GM23248 (cell line): ENCODE data around the gene PHACTR4. TPM values are rescaled to one million over a fixed set of nuclear protein-coding genes. Genes with fewer than 3 reads are reported as not detected.

Experiments used
- DNase-seq: peaks from one replicate; pipeline ENCODE4 v3.0.0-alpha.2; 2015
- H2AFZ ChIP-seq: fragments of 200-600 bp; sonication (generic); 2 replicates; pipeline ENCODE4 v1.6.1; 2016; ENCODE audit warnings: antibody characterized with exemption
- H3F3A ChIP-seq: fragments of 200-600 bp; sonication (generic); 2 replicates; pipeline ENCODE4 v1.6.1; 2016; ENCODE audit warnings: mild to moderate bottlenecking, antibody characterized with exemption, mixed run types; ENCODE audit not compliant: insufficient read depth
- H3K27ac ChIP-seq: fragments of 200-600 bp; sonication (generic); 2 replicates; pipeline ENCODE4 v1.5.1; 2016; ENCODE audit warnings: mild to moderate bottlenecking
- H3K27me3 ChIP-seq: fragments of 200-600 bp; sonication (generic); replicated peaks from 2 replicates; pipeline ENCODE4 v1.6.1; 2016; ENCODE audit warnings: mild to moderate bottlenecking; ENCODE audit not compliant: insufficient read depth
- H3K36me3 ChIP-seq: fragments of 200-600 bp; sonication (generic); 2 replicates; pipeline ENCODE4 v1.6.1; 2016; ENCODE audit warnings: low read depth, mild to moderate bottlenecking
- H3K4me1 ChIP-seq: fragments of 200-600 bp; sonication (generic); 2 replicates; pipeline ENCODE4 v1.6.1; 2016; ENCODE audit warnings: mild to moderate bottlenecking; ENCODE audit not compliant: insufficient read depth
- H3K4me2 ChIP-seq: fragments of 200-600 bp; sonication (generic); one replicate; pipeline ENCODE4 v1.6.1; 2016; ENCODE audit warnings: mild to moderate bottlenecking; ENCODE audit not compliant: unreplicated experiment
- H3K4me3 ChIP-seq: fragments of 200-600 bp; sonication (generic); 2 replicates; pipeline ENCODE4 v1.5.1; 2016; ENCODE audit warnings: mild to moderate bottlenecking
- H3K79me2 ChIP-seq: fragments of 200-600 bp; sonication (generic); 2 replicates; pipeline ENCODE4 v1.6.1; 2016; ENCODE audit warnings: mild to moderate bottlenecking; ENCODE audit not compliant: insufficient read depth
- H3K9ac ChIP-seq: fragments of 200-600 bp; sonication (generic); 2 replicates; pipeline ENCODE4 v1.6.1; 2016; ENCODE audit warnings: mild to moderate bottlenecking
- H3K9me2 ChIP-seq: fragments of 200-600 bp; sonication (generic); 2 replicates; pipeline ENCODE4 v1.6.1; 2016; ENCODE audit warnings: mixed run types, mild to moderate bottlenecking, moderate library complexity; ENCODE audit not compliant: insufficient read depth
- H3K9me3 ChIP-seq: fragments of 200-600 bp; sonication (generic); one replicate; pipeline ENCODE4 v1.6.1; 2017; ENCODE audit warnings: low read depth
- H4K20me1 ChIP-seq: fragments of 200-600 bp; sonication (generic); 2 replicates; pipeline ENCODE4 v1.6.0; 2016; ENCODE audit not compliant: insufficient read depth
- EZH2 ChIP-seq: fragments of 200-600 bp; sonication (generic); IDR thresholded peaks from 2 replicates; pipeline ENCODE4 v1.6.1; 2018; ENCODE audit warnings: antibody characterized with exemption, mild to moderate bottlenecking; ENCODE audit not compliant: insufficient read depth, poor library complexity, severe bottlenecking
- EZH2phosphoT487 ChIP-seq: fragments of 200-600 bp; sonication (generic); IDR thresholded peaks from 2 replicates; pipeline ENCODE4 v1.6.1; 2018; ENCODE audit warnings: antibody characterized with exemption, moderate library complexity, mild to moderate bottlenecking, low read depth; ENCODE audit not compliant: insufficient read depth
- WGBS, 2 experiments: methylation state at CpG; one replicate each; pipeline ENCODE4 v1.1.6; 2015 to 2017; ENCODE audit warnings: low lambda C conversion rate in 2 of 2, low coverage in 1 of 2; ENCODE audit errors: missing lambda C conversion rate in 2 of 2; 5-methylcytosine and 5-hydroxymethylcytosine counted together
- in situ Hi-C: fragments of 300-500 bp; cut with MboI; formaldehyde crosslinking; loops from 2 replicates; pipeline ENCODE4 v1.15.0; 2020
- polyA plus RNA-seq: library from polyadenylated mRNA; unstranded; fragments of >200 nt; fragmentation: Nextera tagmentation; extraction: Ambion mirVana; gene quantifications from 2 replicates; pipeline ENCODE4 v1.2.1, GENCODE V29; 2016
- total RNA-seq: library from RNA; depleted of rRNA; stranded (reverse); fragments of >200 nt; shearing (Covaris generic); gene quantifications from 2 replicates; pipeline ENCODE4 v1.2.3, GENCODE V29; 2014

PHACTR4 gene
- total and polyA plus RNA-seq, 2 experiments from 2014 or later, result 5.2 to 14.3 TPM

DNA sequence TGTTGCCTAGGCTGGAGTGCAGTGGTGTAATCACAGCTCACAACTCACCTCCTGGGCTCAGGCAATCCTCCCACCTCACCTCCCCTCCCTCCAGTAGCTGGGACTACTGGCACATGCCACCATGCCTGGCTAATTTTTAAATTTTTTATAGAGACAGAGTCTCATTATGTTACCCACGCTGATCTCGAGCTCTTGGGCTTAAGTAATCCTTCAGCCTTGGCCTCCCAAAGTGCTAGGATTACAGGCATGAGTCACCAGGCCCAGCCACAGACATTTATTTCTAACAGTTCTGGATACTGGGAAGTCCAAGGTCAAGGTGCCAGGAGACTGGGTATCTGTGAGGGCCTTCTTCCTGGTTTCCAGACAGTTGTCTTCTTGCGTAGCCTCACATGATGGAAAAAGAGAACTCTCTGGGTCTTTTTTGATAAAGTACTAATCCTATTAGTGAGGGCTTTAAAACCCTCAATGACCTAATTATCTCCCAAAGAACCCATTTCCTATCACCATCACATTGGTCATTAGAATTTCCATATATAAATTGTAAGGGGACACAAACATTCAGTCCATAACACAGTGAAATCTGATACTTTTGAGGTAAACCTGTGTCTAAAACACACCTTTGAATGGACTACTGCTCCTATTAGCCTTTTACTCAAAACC is 67.9 kb downstream of the PHACTR4 start:
- H3K4me1 ChIP-seq, result peaks cover 31% of the 10 kb centered on the region
- no peaks in the 10 kb centered on the region for H3K9me2 ChIP-seq
- H2AFZ ChIP-seq, result no peak overlapping the region
- no peaks in the 10 kb centered on the region for H3K36me3 ChIP-seq
- in situ Hi-C loops, result no loop called here
- peak overlapping the region; percentile 66 for H3K4me2 ChIP-seq
- no peaks in the 10 kb centered on the region for H3K27me3 ChIP-seq
- peak overlapping the region; percentile 87 for H3K27ac ChIP-seq
- peaks cover 78% of the 10 kb centered on the region for H3K79me2 ChIP-seq
- H3K9me3 ChIP-seq, result no peaks in the 10 kb centered on the region
- 13 to 17% methylated on average over 3 of the region's 3 CpGs for whole genome bisulfite sequencing, 2 experiments
- no peak for TF ChIP-seq EZH2
- no peak for TF ChIP-seq EZH2phosphoT487
- peak overlapping the region; percentile 77 for H3K4me3 ChIP-seq
- peaks cover 31% of the 10 kb centered on the region for H3F3A ChIP-seq
- peak overlapping the region; percentile 54 for H3K9ac ChIP-seq
- H4K20me1 ChIP-seq, result no peaks in the 10 kb centered on the region
- DNase-seq, result peak; percentile 86

DNA sequence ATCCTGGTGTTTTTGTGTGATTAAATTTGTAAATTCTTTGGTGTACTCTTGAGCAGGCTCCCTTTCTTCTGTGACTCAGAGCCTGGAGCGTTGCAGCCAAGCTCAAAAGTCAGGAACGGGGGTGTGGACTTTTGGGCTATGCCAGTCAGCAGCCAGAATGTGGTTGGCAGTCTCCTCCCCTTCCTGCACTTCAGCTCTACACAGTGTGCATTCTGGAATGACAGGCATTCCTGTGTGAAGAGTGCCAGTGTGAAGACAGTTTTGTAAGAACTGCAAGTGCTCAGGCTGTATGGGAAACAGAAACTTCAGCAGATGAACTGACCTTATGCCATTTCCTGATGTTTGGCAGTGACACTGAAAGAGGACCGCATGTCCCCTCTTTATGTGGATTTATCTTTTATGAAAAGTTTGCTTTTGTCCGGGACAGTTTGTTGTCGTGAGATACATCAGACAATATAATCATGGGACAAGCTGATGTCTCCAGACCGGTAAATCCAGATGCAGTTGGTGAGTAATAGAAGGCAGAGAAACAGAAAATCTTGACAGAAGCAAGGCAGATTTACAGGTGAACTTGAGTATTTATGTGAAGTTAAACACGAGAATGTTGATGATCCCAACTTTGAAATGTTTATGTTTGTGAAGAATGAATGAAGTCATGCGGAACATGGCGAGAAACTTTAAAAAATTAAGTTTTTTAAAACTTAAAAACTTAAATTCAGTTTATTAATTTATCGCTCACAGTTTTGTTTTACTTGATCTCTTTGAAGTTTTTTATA is 68.6 kb downstream of the PHACTR4 start:
- H3K79me2 ChIP-seq, result peaks cover 77% of the 10 kb centered on the region
- no peaks in the 10 kb centered on the region for H3K9me2 ChIP-seq
- H3K36me3 ChIP-seq, result no peaks in the 10 kb centered on the region
- H3K4me1 ChIP-seq, result peaks cover 31% of the 10 kb centered on the region
- TF ChIP-seq EZH2phosphoT487, result no peak
- TF ChIP-seq EZH2, result no peak
- peak overlapping the region; percentile 94 for H3K4me2 ChIP-seq
- no peaks in the 10 kb centered on the region for H3K27me3 ChIP-seq
- no peaks in the 10 kb centered on the region for H4K20me1 ChIP-seq
- H3K27ac ChIP-seq, result peak overlapping the region; percentile 87
- DNase-seq, result peak; percentile 98
- H3K9me3 ChIP-seq, result no peaks in the 10 kb centered on the region
- in situ Hi-C loops, result no loop called here
- WGBS, 2 experiments, result 20 to 21% methylated on average over 10 of the region's 10 CpGs
- peak overlapping the region; percentile 77 for H3K4me3 ChIP-seq
- H3K9ac ChIP-seq, result peak overlapping the region; percentile 70
- peaks cover 31% of the 10 kb centered on the region for H3F3A ChIP-seq
- peak overlapping the region; percentile 59 for H2AFZ ChIP-seq

DNA sequence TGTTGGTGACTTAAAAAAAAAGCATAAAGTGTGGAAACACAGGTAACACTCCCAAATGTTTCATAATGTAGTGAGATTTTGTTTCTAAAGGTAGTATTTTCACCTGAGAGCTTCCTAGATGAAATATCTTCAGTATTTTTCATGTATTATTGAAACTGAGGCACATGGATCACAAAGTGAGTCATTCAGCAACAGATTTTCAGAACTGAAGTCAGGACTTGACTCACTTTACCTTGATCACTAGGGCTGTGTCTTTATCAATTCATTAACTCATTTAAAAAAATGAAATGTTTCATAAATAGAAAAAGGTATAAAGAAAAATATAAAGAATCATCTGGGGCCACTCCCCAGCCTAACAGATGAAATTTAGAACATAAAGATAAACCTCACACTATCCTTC is 69.8 kb downstream of the PHACTR4 start:
- Histone ChIP-seq H3K27ac (peak overlapping the region; percentile 87; the same call in 1 of the 2 replicates), H3K9me3 (no peaks in the 10 kb centered on the region), H3K9me2 (no peaks in the 10 kb centered on the region), H4K20me1 (no peaks in the 10 kb centered on the region), H3K27me3 (no peaks in the 10 kb centered on the region), H3F3A (peaks cover 31% of the 10 kb centered on the region), H2AFZ (no peak overlapping the region), H3K4me1 (peaks cover 31% of the 10 kb centered on the region), H3K4me2 (peak overlapping the region; percentile 94), H3K9ac (peak overlapping the region; percentile 70), H3K36me3 (no peaks in the 10 kb centered on the region), H3K4me3 (peak overlapping the region; percentile 77), H3K79me2 (peaks cover 68% of the 10 kb centered on the region)
- TF ChIP-seq EZH2phosphoT487 (no peak), EZH2 (no peak)
- DNase-seq, result peak; percentile 27
- in situ Hi-C loops, result no loop called here

DNA sequence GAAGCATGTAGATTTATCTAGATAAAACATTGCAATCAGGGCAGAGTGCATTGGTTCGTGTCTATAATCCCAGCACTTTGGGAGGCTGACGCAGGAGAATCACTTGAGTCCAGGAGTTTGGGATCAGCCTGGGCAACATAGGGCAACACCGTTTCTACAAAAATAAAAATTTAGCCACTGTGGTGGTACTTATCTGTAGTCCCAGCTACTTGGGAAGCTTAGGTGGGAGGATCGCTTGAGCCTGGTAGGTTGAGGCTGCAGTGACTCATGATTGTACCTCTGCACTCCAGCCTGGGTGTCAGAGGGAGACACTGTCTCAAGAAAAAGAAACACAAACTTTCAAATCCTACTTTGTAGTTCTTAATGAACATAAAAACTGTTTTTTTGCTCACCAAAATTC is 72.1 kb downstream of the PHACTR4 start:
- Histone ChIP-seq H3K36me3 (no peaks in the 10 kb centered on the region), H3K9ac (no peak overlapping the region), H3F3A (peaks cover 29% of the 10 kb centered on the region), H3K27ac (no peak overlapping the region), H3K4me2 (no peak overlapping the region), H3K9me2 (no peaks in the 10 kb centered on the region), H3K27me3 (no peaks in the 10 kb centered on the region), H3K9me3 (no peaks in the 10 kb centered on the region), H3K79me2 (peaks cover 62% of the 10 kb centered on the region), H3K4me3 (no peak overlapping the region), H4K20me1 (no peaks in the 10 kb centered on the region), H2AFZ (no peak overlapping the region), H3K4me1 (peaks cover 30% of the 10 kb centered on the region)
- no peak for DNase-seq
- TF ChIP-seq EZH2, result no peak
- WGBS, 2 experiments, result 100% methylated on average over 4 of the region's 4 CpGs
- in situ Hi-C loops, result no loop called here
